HG03280 (cell line): ENCODE data around the gene AZIN2.
"Not testable (repeated sequence)": the region's sequence is repeated elsewhere in the genome, so short reads cannot be mapped to it uniquely, and the experiment has no call there.

Source experiments
- ATAC-seq: cut with Tn5 transposase; IDR thresholded peaks from one replicate; pipeline ENCODE4 v1.9.1; 2021; ENCODE audit warnings: mild to moderate bottlenecking, moderate library complexity; ENCODE audit not compliant: unreplicated experiment

The AZIN2 gene

GRCh38 chr1:33126411-33127000 lies 45.6 kb downstream of the AZIN2 start:
- ATAC-seq: no peak

GRCh38 chr1:33127001-33127823 lies 46.3 kb downstream of the AZIN2 start:
- peak; percentile 97 for ATAC-seq

- no peak for ATAC-seq
Observed at GRCh38 chr1:33128781-33129180, 47.8 kb downstream of the AZIN2 start.

- no peak for ATAC-seq
Observed at GRCh38 chr1:33130297-33130696, 49.3 kb downstream of the AZIN2 start.

- no peak for ATAC-seq
Observed at GRCh38 chr1:33131191-33131590, 50.2 kb downstream of the AZIN2 start.

GRCh38 chr1:33132549-33132948 lies 51.6 kb downstream of the AZIN2 start:
- no peak for ATAC-seq

GRCh38 chr1:33133478-33134105 lies 52.6 kb downstream of the AZIN2 start:
- ATAC-seq: no peak

GRCh38 chr1:33136041-33136440 lies 55.1 kb downstream of the AZIN2 start:
- not testable (repeated sequence) for ATAC-seq

GRCh38 chr1:33137800-33138199 lies 56.8 kb downstream of the AZIN2 start:
- no peak for ATAC-seq

- ATAC-seq: no peak
Observed at GRCh38 chr1:33140153-33141149, 59.5 kb downstream of the AZIN2 start.

GRCh38 chr1:33141216-33141615 lies 60.3 kb downstream of the AZIN2 start:
- ATAC-seq: no peak

- ATAC-seq: no peak
Observed at GRCh38 chr1:33141781-33142180, 60.8 kb downstream of the AZIN2 start.

- ATAC-seq: no peak
Observed at GRCh38 chr1:33142483-33143064, 61.6 kb downstream of the AZIN2 start.

- ATAC-seq: no peak
Observed at GRCh38 chr1:33143176-33143575, 62.2 kb downstream of the AZIN2 start.

- no peak for ATAC-seq
Observed at GRCh38 chr1:33143698-33144097, 62.7 kb downstream of the AZIN2 start.

GRCh38 chr1:33146003-33146402 lies 65.0 kb downstream of the AZIN2 start:
- ATAC-seq: no peak

- no peak for ATAC-seq
Observed at GRCh38 chr1:33147275-33147996, 66.5 kb downstream of the AZIN2 start.

- ATAC-seq: no peak
Observed at GRCh38 chr1:33147997-33148314, 67.0 kb downstream of the AZIN2 start.

GRCh38 chr1:33148615-33149014 lies 67.7 kb downstream of the AZIN2 start:
- ATAC-seq: no peak
